Panc1 (cell line): ENCODE measurements around the gene C2. TPM values are rescaled to one million over a fixed set of nuclear protein-coding genes. Genes with fewer than 3 reads are reported as not detected.

Experiments used
- ATAC-seq: fragments of 200-7000 bp; cut with Tn5 transposase; 2 replicates; pipeline ENCODE4 v1.9.1; 2020; ENCODE audit warnings: mild to moderate bottlenecking, moderate library complexity
- BruUV-seq: library from RNA; stranded (reverse); fragments of 400-500 nt; replicated peaks from 2 replicates; lab custom pipeline; 2021; lab: Mats Ljungman, UMichigan
- CTCF ChIA-PET: fragments of 300-600 bp; sonication (Branson Sonifier 250); formaldehyde crosslinking; loops from one replicate; lab custom pipeline; 2022; ENCODE audit warnings: antibody characterized with exemption; lab: Charles Lee
- POLR2A ChIA-PET: fragments of 300-600 bp; sonication (Branson Sonifier 250); formaldehyde crosslinking; loops from one replicate; lab custom pipeline; 2022; ENCODE audit warnings: antibody characterized with exemption; lab: Charles Lee
- DNase-seq: peaks from one replicate; pipeline ENCODE4 v3.0.0-alpha.2; 2010; ENCODE audit warnings: low read depth, low spot score
- H3K27ac ChIP-seq: 2 replicates; pipeline ENCODE4 v1.5.1; 2011; ENCODE audit warnings: mild to moderate bottlenecking, low read length, inconsistent platforms
- H3K27me3 ChIP-seq: fragments of 200-500 bp; sonication (Bioruptor generic); 2 replicates; pipeline ENCODE4 v1.6.0; 2014; ENCODE audit warnings: low read length, inconsistent platforms; ENCODE audit not compliant: control insufficient read depth, insufficient read depth
- H3K36me3 ChIP-seq: fragments of 200-500 bp; sonication (Bioruptor generic); 2 replicates; pipeline ENCODE4 v1.5.1; 2014; ENCODE audit warnings: inconsistent platforms, mild to moderate bottlenecking, low read length, moderate library complexity; ENCODE audit not compliant: control insufficient read depth, insufficient read depth
- H3K4me1 ChIP-seq: 2 replicates; pipeline ENCODE4 v1.5.1; 2011; ENCODE audit warnings: inconsistent platforms, mild to moderate bottlenecking, low read length, moderate library complexity; ENCODE audit not compliant: control insufficient read depth, insufficient read depth
- H3K4me3 ChIP-seq, 2 experiments: 2 replicates each; pipeline ENCODE4 v1.5.1; 2011 to 2012; ENCODE audit warnings: low read depth in 2 of 2, low read length in 2 of 2, mild to moderate bottlenecking in 2 of 2, inconsistent platforms in 1 of 2, moderate library complexity in 1 of 2
- H3K9me3 ChIP-seq: fragments of 200-500 bp; sonication (Bioruptor generic); 2 replicates; pipeline ENCODE4 v1.5.1; 2014; ENCODE audit warnings: low read depth, mild to moderate bottlenecking, inconsistent platforms, low read length, moderate library complexity; ENCODE audit not compliant: control insufficient read depth, insufficient read depth
- CTCF ChIP-seq: fragments of 450-650 bp; IDR thresholded peaks from 2 replicates; pipeline ENCODE4 v1.5.1; 2017; ENCODE audit warnings: mild to moderate bottlenecking
- POLR2AphosphoS5 ChIP-seq: IDR thresholded peaks from 2 replicates; pipeline ENCODE4 v1.6.1; 2012; ENCODE audit warnings: mild to moderate bottlenecking, low read depth, low read length, moderate library complexity
- REST ChIP-seq, 2 experiments: IDR thresholded peaks; 2 replicates each; pipeline ENCODE4 v1.6.1; 2011 to 2012; ENCODE audit warnings: low read depth in 2 of 2, control low read depth in 1 of 2, low read length in 1 of 2, mild to moderate bottlenecking in 1 of 2, moderate library complexity in 1 of 2; ENCODE audit not compliant: insufficient read depth in 1 of 2
- SIN3A ChIP-seq: IDR thresholded peaks from 2 replicates; pipeline ENCODE4 v1.6.1; 2012; ENCODE audit warnings: low read depth, mild to moderate bottlenecking, low read length, moderate library complexity, borderline replicate concordance; ENCODE audit not compliant: insufficient read depth
- TCF7L2 ChIP-seq: IDR thresholded peaks from 2 replicates; pipeline ENCODE4 v1.6.1; 2011; ENCODE audit warnings: mild to moderate bottlenecking, low read depth, low read length, inconsistent platforms
- in situ Hi-C: cut with HindIII; loops from 2 replicates; pipeline ENCODE4 v1.10.0; 2016; ENCODE audit warnings: low sequenced_read_pairs, low pct_unique_long_range_greater_than_20kb
- intact Hi-C: fragments of 100-400 bp; cut with micrococcal nuclease; formaldehyde crosslinking; loops from one replicate; pipeline ENCODE4 v1.10.0; 2022; ENCODE audit not compliant: unreplicated experiment
- total RNA-seq: library from RNA; stranded (reverse); gene quantifications from one replicate; pipeline ENCODE4 v1.2.1, GENCODE V29; 2021; ENCODE audit not compliant: unreplicated experiment

C2 gene
- total RNA-seq, 1 experiment from 2014 or later = 1.0 TPM

- no peak overlapping the region for H3K27ac ChIP-seq
- no peak for TF ChIP-seq TCF7L2
- TF ChIP-seq SIN3A = no peak
- no peak for TF ChIP-seq CTCF
- TF ChIP-seq POLR2AphosphoS5 = no peak
- no peak for TF ChIP-seq REST (IDR thresholded peaks at IDR 0.05; ENCODE audit: insufficient read depth in 1 of 2, low read depth in 2 of 2, low read length in 1 of 2)
- ChIA-PET CTCF (interaction anchor here (1.0 kb wide), 1 partner anchor 46 kb away, joined by 3 read pairs; no protein-coding TSS in a partner anchor), POLR2A (interaction anchor here (1.5 kb wide), 1 partner anchor 9 kb away, joined by 3 read pairs; the partner anchor contains the start of genes NELFE and SKIC2)
- peaks cover 12% of the 10 kb centered on the region for H3K36me3 ChIP-seq
- BruUV-seq = no TSS peak
- ATAC-seq (no peak), DNase-seq (no peak)
- intact Hi-C loops (no loop called here), in situ Hi-C loops (no loop called here)
- no peaks in the 10 kb centered on the region for H3K9me3 ChIP-seq
- peaks cover 8% of the 10 kb centered on the region; the same call in 1 of the 2 replicates for H3K4me1 ChIP-seq
- no peaks in the 10 kb centered on the region for H3K27me3 ChIP-seq
- no peak overlapping the region for H3K4me3 ChIP-seq
Observed at GRCh38 chr6:31949926-31950548, 22.5 kb downstream of the C2 start.

DNA sequence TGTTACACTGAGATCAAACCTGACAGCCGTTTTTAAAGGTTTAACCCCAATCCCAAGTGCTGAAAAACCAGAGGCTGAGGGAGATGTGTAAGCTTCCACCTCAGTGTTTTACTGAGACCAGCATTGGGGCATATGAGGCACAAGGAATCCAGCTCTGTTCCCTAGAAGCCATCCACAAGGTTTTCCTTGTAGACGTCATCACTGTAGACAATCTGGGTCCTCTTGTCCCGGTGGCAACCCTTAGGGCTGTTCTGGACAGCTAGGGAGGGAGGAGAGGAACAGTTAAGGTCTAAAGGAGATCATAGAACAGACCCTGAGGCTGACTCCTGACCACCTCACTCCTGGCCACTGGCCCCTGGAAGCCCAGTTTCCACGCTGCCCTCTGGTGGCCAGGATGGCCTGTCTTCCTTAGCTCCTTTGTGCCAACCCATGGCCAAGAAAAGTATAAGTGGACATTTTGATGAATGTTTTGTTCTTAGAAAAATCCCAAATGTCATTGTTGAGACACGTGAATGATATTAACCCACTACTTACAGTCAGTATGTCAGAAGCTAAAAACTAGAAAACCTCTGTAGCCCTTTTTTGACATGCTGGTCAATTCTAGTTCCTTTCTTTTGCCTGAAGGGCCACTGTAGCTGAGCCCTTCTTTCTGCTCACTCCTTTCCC lies 24.8 kb downstream of the C2 start:
- Histone ChIP-seq H3K9me3 (no peaks in the 10 kb centered on the region), H3K36me3 (peaks cover 19% of the 10 kb centered on the region), H3K4me1 (peaks cover under 1% of the 10 kb centered on the region), H3K27ac (no peak overlapping the region), H3K27me3 (no peaks in the 10 kb centered on the region), H3K4me3 (no peak overlapping the region)
- ChIA-PET POLR2A (no interaction called here), CTCF (interaction anchor here (0.8 to 1.6 kb wide), 4 partner anchors 29 to 179 kb away, joined by 3 to 5 read pairs (median 4); no protein-coding TSS in a partner anchor)
- in situ Hi-C loops (no loop called here), intact Hi-C loops (no loop called here)
- BruUV-seq = no TSS peak
- no peak for DNase-seq
- peak; percentile 79 for ATAC-seq
- TF ChIP-seq POLR2AphosphoS5 (no peak), REST (IDR thresholded peaks at IDR 0.05; ENCODE audit: insufficient read depth in 1 of 2, low read depth in 2 of 2, low read length in 1 of 2) (no peak), CTCF (peak; percentile 87), SIN3A (no peak), TCF7L2 (no peak)
